Calu3 (cell line): ENCODE measurements around the gene DYRK3. TPM values are rescaled to one million over a fixed set of nuclear protein-coding genes. Genes with fewer than 3 reads are reported as not detected.

Experiments
- Bru-seq: library from RNA; stranded (reverse); fragments of 400-500 nt; gene quantifications from one replicate; lab custom pipeline; 2021; lab: Mats Ljungman, UMichigan
- BruChase-seq, 2 experiments: library from RNA; stranded (reverse); fragments of 400-500 nt; gene quantifications; one replicate each; lab custom pipeline; 2021; lab: Mats Ljungman, UMichigan
- BruUV-seq: library from RNA; stranded (reverse); fragments of 400-500 nt; replicated peaks from 2 replicates; lab custom pipeline; 2021; lab: Mats Ljungman, UMichigan
- CTCF ChIA-PET: fragments of 300-600 bp; sonication (Branson Sonifier 250); formaldehyde crosslinking; loops from one replicate; lab custom pipeline; 2022; ENCODE audit warnings: antibody characterized with exemption; lab: Charles Lee
- DNase-seq: peaks from one replicate; pipeline ENCODE4 v3.0.0; 2022
- H3K27ac Mint-ChIP-seq: one replicate; pipeline ENCODE4 v1.8.0; 2022; ENCODE audit warnings: mixed read lengths; ENCODE audit not compliant: unreplicated experiment
- H3K27me3 Mint-ChIP-seq: one replicate; pipeline ENCODE4 v1.8.0; 2022; ENCODE audit warnings: mixed read lengths; ENCODE audit not compliant: unreplicated experiment
- H3K36me3 Mint-ChIP-seq: one replicate; pipeline ENCODE4 v1.8.0; 2022; ENCODE audit warnings: mild to moderate bottlenecking, moderate library complexity, mixed read lengths; ENCODE audit not compliant: insufficient read depth, unreplicated experiment
- H3K4me1 Mint-ChIP-seq: one replicate; pipeline ENCODE4 v1.8.0; 2022; ENCODE audit warnings: mild to moderate bottlenecking, low read depth, mixed read lengths; ENCODE audit not compliant: unreplicated experiment
- H3K4me3 Mint-ChIP-seq: one replicate; pipeline ENCODE4 v1.8.0; 2022; ENCODE audit warnings: mild to moderate bottlenecking, low read depth, moderate library complexity, mixed read lengths; ENCODE audit not compliant: unreplicated experiment
- H3K9me3 Mint-ChIP-seq: one replicate; pipeline ENCODE4 v1.8.0; 2022; ENCODE audit warnings: low read depth, mixed read lengths; ENCODE audit not compliant: unreplicated experiment
- intact Hi-C: fragments of 100-400 bp; cut with micrococcal nuclease; formaldehyde crosslinking; loops from one replicate; pipeline ENCODE4 v1.10.0; 2022; ENCODE audit not compliant: unreplicated experiment
- long read RNA-seq: library from polyadenylated mRNA; stranded (forward); transcript quantifications from one replicate; pipeline ENCODE4 v2.0.0, GENCODE V29; 2022
- total RNA-seq: library from RNA; stranded (reverse); gene quantifications from 2 replicates; pipeline ENCODE4 v1.2.3, GENCODE V29; 2022
- TF ChIP-seq, protein P1 (sequence below): fragments of 200-600 bp; IDR thresholded peaks from one replicate; pipeline ENCODE4 v1.8.0; 2022; ENCODE audit warnings: antibody characterized with exemption; ENCODE audit not compliant: unreplicated experiment

DYRK3 gene
- total RNA-seq (7.6 and 8.0 TPM in 2 replicates), Bru-seq, nascent RNA (percentile 49 among the genes with signal in this experiment), BruChase-seq, experiment 1, labeled RNA remaining after a 6-hour chase (percentile 49 among the genes with signal in this experiment), BruChase-seq, experiment 2, labeled RNA remaining after a 2-hour chase (percentile 57 among the genes with signal in this experiment)
- long read RNA-seq, partial matches to known transcripts = 0 of 8 reads
- long read RNA-seq, other reads (novel, unspliced or antisense) = 5 of 8 reads

GRCh38 chr1:206635080-206635977, at the start of gene DYRK3:
TSS of gene DYRK3 (plus strand) at chr1:206635536. CDS start at chr1:206635704, 168 bp downstream.
- TF ChIP-seq, protein P1, sequence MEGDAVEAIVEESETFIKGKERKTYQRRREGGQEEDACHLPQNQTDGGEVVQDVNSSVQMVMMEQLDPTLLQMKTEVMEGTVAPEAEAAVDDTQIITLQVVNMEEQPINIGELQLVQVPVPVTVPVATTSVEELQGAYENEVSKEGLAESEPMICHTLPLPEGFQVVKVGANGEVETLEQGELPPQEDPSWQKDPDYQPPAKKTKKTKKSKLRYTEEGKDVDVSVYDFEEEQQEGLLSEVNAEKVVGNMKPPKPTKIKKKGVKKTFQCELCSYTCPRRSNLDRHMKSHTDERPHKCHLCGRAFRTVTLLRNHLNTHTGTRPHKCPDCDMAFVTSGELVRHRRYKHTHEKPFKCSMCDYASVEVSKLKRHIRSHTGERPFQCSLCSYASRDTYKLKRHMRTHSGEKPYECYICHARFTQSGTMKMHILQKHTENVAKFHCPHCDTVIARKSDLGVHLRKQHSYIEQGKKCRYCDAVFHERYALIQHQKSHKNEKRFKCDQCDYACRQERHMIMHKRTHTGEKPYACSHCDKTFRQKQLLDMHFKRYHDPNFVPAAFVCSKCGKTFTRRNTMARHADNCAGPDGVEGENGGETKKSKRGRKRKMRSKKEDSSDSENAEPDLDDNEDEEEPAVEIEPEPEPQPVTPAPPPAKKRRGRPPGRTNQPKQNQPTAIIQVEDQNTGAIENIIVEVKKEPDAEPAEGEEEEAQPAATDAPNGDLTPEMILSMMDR = no peak
- Mint-ChIP-seq H3K4me3 (peak within 1 kb of the TSS; percentile 95), H3K36me3 (peaks cover 28% of the 10 kb centered on the region), H3K9me3 (no peaks in the 10 kb centered on the region), H3K4me1 (peaks cover 26% of the 10 kb centered on the region), H3K27me3 (peaks cover 26% of the 10 kb centered on the region), H3K27ac (peak within 1 kb of the TSS; percentile 75)
- CTCF ChIA-PET = interaction anchor here (0.5 to 4.5 kb wide), 17 partner anchors 9 to 847 kb away, joined by 3 to 47 read pairs (median 4); partner anchors contain the start of genes C1orf116 and EIF2D
- BruUV-seq = TSS peak; percentile 99
- peak; percentile 98 for DNase-seq
- intact Hi-C loops = loop anchor here (10.0 kb wide), 1 partner anchor 79 kb away; no protein-coding TSS in a partner anchor

DNA sequence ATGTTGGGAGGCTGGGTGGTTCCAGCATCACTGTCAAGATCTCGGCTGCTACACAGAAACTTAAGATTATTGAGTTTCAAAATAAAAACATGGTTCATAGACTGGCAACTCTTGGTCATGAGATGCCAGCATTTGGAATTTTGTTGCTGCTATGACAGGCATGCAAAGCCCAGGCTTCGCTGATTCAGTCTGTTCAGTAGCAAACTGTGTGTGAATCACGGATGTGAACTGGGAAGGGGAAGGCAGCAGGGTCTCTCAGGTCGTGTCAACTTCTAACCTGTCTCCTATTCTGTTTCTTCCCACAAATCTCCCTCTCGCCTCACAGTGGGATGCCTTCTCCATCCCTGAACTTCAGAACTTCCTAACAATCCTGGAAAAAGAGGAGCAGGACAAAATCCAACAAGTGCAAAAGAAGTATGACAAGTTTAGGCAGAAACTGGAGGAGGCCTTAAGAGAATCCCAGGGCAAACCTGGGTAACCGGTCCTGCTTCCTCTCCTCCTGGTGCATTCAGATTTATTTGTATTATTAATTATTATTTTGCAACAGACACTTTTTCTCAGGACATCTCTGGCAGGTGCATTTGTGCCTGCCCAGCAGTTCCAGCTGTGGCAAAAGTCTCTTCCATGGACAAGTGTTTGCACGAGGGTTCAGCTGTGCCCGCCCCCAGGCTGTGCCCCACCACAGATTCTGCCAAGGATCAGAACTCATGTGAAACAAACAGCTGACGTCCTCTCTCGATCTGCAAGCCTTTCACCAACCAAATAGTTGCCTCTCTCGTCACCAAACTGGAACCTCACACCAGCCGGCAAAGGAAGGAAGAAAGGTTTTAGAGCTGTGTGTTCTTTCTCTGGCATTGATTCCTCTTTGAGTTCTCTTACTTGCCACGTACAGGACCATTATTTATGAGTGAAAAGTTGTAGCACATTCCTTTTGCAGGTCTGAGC, 48.6 kb upstream of the DYRK3 start:
- no TSS peak for BruUV-seq
- Mint-ChIP-seq H3K27me3 (peaks cover 11% of the 10 kb centered on the region), H3K9me3 (no peaks in the 10 kb centered on the region), H3K4me1 (no peaks in the 10 kb centered on the region), H3K36me3 (peaks cover 8% of the 10 kb centered on the region), H3K27ac (no peak overlapping the region), H3K4me3 (no peak overlapping the region)
- DNase-seq = no peak
- TF ChIP-seq, protein P1 = no peak
- CTCF ChIA-PET = interaction anchor here (0.6 to 1.0 kb wide), 6 partner anchors 24 to 405 kb away, joined by 3 read pairs; no protein-coding TSS in a partner anchor
- intact Hi-C loops = no loop called here

GRCh38 chr1:206587904-206588303, 47.4 kb upstream of the DYRK3 start:
- Mint-ChIP-seq H3K27me3 (peaks cover 11% of the 10 kb centered on the region), H3K36me3 (peaks cover 16% of the 10 kb centered on the region), H3K4me3 (no peak overlapping the region), H3K9me3 (no peaks in the 10 kb centered on the region), H3K27ac (no peak overlapping the region), H3K4me1 (no peaks in the 10 kb centered on the region)
- CTCF ChIA-PET = interaction anchor here (0.5 to 0.9 kb wide), 4 partner anchors 25 to 1023 kb away, joined by 3 read pairs; no protein-coding TSS in a partner anchor
- intact Hi-C loops = no loop called here
- no TSS peak for BruUV-seq
- DNase-seq = no peak
- TF ChIP-seq, protein P1 = no peak
